Retinal pigment epithelial cell (primary cell): Measurements from ENCODE around the gene SHISA5.

Source experiments
- DNase-seq: peaks from one replicate; pipeline ENCODE4 v3.0.0-alpha.2; 2010; ENCODE audit warnings: low read depth
- H3K4me3 ChIP-seq: 2 replicates; pipeline ENCODE4 v1.5.1; 2011; ENCODE audit warnings: mild to moderate bottlenecking, low read length, control low read depth, moderate library complexity
- TF ChIP-seq, protein P1 (sequence below): conservative IDR thresholded peaks from 2 replicates; pipeline ENCODE4 v1.5.1; 2011; ENCODE audit warnings: low read depth, low read length, control low read depth, inconsistent platforms

SHISA5 gene

GRCh38 chr3:48429317-48429959 is 74.5 kb downstream of the SHISA5 start:
- H3K4me3 ChIP-seq = peak overlapping the region; percentile 69
- TF ChIP-seq, protein P1, sequence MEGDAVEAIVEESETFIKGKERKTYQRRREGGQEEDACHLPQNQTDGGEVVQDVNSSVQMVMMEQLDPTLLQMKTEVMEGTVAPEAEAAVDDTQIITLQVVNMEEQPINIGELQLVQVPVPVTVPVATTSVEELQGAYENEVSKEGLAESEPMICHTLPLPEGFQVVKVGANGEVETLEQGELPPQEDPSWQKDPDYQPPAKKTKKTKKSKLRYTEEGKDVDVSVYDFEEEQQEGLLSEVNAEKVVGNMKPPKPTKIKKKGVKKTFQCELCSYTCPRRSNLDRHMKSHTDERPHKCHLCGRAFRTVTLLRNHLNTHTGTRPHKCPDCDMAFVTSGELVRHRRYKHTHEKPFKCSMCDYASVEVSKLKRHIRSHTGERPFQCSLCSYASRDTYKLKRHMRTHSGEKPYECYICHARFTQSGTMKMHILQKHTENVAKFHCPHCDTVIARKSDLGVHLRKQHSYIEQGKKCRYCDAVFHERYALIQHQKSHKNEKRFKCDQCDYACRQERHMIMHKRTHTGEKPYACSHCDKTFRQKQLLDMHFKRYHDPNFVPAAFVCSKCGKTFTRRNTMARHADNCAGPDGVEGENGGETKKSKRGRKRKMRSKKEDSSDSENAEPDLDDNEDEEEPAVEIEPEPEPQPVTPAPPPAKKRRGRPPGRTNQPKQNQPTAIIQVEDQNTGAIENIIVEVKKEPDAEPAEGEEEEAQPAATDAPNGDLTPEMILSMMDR = no peak
- DNase-seq = no peak

DNA sequence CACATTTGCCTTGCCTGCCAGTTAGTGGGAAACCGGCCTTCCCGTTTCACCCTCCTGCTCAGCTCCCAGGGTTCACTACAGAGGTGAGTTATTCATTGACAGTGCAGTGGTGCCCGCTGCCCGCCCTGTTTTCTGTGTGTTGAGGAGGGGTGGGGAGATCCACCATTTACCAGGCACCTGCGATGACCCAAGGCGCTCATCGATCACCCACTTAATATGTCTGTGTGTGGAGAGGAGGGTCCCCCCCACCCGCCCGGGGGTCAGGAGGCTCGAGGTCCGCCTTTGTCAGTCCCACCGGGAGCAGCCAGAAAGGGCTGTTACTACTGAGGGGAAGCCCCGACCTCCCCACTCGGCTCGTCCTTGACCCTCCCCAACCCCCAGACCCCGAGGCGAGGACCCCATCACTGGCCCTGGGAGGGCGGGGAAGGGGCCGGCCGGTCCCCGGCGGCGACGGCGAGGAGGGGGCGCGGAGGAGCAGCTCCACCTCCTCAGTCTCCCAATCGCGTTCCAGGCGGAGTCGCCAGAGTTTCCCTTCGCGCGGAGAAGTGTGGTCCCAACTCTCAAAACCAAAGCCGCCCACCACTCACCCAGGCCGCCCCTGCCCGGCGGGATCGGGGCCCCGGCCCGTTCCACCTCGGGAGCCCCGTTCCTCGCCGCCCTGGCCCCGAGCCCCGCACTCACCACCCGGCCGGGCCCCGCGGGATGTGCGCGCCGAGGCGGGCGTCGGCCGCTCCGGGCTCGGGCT is 75.2 kb downstream of the SHISA5 start:
- no peak for DNase-seq
- TF ChIP-seq, protein P1 = no peak
- H3K4me3 ChIP-seq = peak overlapping the region; percentile 69

DNA sequence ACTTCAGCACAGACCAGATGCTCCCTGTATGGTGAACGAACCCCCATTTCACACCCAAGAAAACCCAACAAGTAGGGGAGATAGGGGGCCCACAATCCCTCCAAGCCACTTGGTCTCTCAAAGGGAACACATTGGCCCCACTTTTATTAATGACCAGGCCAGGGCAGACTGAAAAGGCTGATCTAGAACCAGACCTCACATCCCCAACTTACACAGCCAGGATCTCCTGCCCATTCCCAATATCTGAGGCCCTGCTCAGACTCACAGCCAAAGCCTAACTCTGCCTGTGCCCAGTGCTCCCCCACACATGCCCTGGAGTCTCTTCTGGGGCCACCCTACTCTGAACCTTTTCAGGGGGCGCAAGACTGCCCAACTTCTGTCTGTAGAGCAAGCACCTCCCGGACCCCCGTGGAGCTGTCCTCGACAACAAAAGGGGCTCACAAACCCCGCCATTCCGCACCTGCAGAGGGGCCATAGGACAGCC is 75.8 kb downstream of the SHISA5 start:
- TF ChIP-seq, protein P1 = no peak
- peak overlapping the region; percentile 69 for H3K4me3 ChIP-seq
- no peak for DNase-seq

DNA sequence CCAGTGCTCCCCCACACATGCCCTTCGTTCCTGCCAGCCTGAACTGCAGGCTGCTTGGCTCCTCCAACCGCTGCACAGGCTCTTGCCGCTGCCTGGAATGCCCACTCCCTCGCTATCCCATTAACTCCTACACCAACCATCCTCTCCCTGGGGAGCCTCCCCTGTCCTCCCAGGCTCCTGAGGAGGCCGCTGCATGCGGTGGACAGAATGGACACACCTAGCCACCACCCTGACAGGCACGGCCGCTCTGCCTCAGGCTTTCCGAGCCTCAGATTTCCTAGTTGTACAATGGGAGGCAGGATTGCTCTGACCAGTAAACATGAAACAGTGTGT is 76.4 kb downstream of the SHISA5 start:
- peak overlapping the region; percentile 69 for H3K4me3 ChIP-seq
- DNase-seq = no peak
- TF ChIP-seq, protein P1 = no peak

DNA sequence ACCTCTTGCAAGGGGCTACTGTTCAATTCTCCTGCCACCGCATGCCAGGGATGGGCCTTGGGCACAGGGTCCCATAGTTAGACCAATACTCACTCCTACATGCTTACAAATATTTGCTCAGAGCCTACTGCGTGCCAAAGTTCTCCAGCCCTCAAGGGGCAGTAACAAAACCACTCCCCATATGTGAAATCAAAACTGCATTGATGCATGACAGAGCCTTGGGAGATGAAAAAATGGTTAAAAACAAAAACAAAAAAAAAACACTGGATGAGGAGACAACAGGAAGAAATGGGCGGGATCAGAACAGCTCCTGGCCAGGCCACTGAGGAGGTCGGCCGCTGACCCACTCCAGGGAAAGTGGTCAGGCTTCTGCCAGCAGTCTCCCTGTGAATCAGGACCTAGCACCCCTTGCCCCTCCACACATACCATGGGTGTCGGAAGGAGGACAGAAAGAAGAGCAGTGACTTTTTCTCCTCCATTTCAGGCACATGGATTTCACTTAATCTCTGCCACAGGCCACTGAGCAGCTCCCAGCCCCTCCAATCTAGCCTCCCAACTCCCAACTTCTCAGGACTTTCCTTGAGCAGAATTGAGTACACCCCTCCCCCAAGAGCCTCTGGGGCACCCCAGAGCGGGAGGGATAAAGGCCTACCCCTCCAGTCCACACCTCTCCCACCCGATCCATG is 76.9 kb downstream of the SHISA5 start:
- TF ChIP-seq, protein P1 = no peak
- no peak for DNase-seq
- peak overlapping the region; percentile 69 for H3K4me3 ChIP-seq

- no peak for DNase-seq
- H3K4me3 ChIP-seq = peak overlapping the region; percentile 69
- TF ChIP-seq, protein P1 = no peak
Observed at GRCh38 chr3:48426401-48426909, 77.5 kb downstream of the SHISA5 start.
